PFSK-1 (cell line): ENCODE measurements around the gene SIPA1L3.

Experiments
- FOXP2 ChIP-seq: optimal IDR thresholded peaks from 2 replicates; pipeline ENCODE3; 2011; ENCODE audit warnings: borderline replicate concordance, control low read depth, inconsistent platforms; ENCODE audit not compliant: insufficient read depth; ENCODE audit errors: extremely low read length, extremely low read depth
- POLR2AphosphoS5 ChIP-seq: IDR thresholded peaks from 2 replicates; pipeline ENCODE4 v1.6.1; 2012; ENCODE audit warnings: low read depth, mild to moderate bottlenecking, control low read depth, low read length, moderate library complexity
- SIN3A ChIP-seq: IDR thresholded peaks from 2 replicates; pipeline ENCODE4 v1.6.1; 2012; ENCODE audit warnings: mild to moderate bottlenecking, low read length, moderate library complexity, borderline replicate concordance; ENCODE audit not compliant: insufficient read depth
- TAF1 ChIP-seq: IDR thresholded peaks from 2 replicates; pipeline ENCODE4 v1.6.1; 2012; ENCODE audit warnings: low read length, control low read depth, borderline replicate concordance; ENCODE audit not compliant: insufficient read depth
- TF ChIP-seq, protein P1 (sequence below), 2 experiments: IDR thresholded peaks; 2 replicates each; pipeline versions ENCODE4 v1.6.1 to v1.8.0; 2011 to 2012; ENCODE audit warnings: low read depth in 2 of 2, low read length in 2 of 2, control low read depth in 1 of 2, inconsistent platforms in 1 of 2, mild to moderate bottlenecking in 1 of 2, moderate library complexity in 1 of 2; ENCODE audit not compliant: insufficient read depth in 1 of 2

DNA sequence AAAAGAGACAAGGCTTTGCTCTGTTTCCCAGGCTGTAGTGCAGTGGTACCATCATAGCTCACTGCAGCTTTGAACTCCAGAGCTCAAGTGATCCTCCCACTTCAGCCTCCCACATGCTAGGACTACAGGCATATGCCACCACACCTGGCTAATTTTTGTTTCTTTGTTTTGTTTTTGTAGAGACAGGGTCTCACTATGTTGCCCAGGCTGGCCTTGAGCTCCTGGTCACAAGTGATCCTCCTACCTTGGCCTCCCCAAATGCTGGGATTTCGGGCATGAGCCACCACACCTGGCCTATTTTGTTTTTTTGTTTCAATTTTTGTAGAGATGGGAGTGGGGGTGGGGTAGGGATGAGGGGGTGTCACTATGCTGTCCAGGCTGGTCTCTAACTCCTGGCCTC lies 7.6 kb upstream of the SIPA1L3 start:
- TF ChIP-seq, protein P1, sequence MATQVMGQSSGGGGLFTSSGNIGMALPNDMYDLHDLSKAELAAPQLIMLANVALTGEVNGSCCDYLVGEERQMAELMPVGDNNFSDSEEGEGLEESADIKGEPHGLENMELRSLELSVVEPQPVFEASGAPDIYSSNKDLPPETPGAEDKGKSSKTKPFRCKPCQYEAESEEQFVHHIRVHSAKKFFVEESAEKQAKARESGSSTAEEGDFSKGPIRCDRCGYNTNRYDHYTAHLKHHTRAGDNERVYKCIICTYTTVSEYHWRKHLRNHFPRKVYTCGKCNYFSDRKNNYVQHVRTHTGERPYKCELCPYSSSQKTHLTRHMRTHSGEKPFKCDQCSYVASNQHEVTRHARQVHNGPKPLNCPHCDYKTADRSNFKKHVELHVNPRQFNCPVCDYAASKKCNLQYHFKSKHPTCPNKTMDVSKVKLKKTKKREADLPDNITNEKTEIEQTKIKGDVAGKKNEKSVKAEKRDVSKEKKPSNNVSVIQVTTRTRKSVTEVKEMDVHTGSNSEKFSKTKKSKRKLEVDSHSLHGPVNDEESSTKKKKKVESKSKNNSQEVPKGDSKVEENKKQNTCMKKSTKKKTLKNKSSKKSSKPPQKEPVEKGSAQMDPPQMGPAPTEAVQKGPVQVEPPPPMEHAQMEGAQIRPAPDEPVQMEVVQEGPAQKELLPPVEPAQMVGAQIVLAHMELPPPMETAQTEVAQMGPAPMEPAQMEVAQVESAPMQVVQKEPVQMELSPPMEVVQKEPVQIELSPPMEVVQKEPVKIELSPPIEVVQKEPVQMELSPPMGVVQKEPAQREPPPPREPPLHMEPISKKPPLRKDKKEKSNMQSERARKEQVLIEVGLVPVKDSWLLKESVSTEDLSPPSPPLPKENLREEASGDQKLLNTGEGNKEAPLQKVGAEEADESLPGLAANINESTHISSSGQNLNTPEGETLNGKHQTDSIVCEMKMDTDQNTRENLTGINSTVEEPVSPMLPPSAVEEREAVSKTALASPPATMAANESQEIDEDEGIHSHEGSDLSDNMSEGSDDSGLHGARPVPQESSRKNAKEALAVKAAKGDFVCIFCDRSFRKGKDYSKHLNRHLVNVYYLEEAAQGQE (IDR thresholded peaks at IDR 0.05; ENCODE audit: insufficient read depth in 1 of 2, low read depth in 2 of 2, low read length in 2 of 2), result no peak
- TF ChIP-seq POLR2AphosphoS5 (no peak), SIN3A (no peak), TAF1 (no peak), FOXP2 (no peak)
